IMR-90 (cell line): ENCODE measurements around the gene TTLL9. TPM values are rescaled to one million over a fixed set of nuclear protein-coding genes. Genes with fewer than 3 reads are reported as not detected.

ENCODE experiments used
- microRNA-seq, 2 experiments: library from miRNA; stranded (forward) in 1 of 2; unstranded in 1 of 2; fragments of 10-50 nt in 1 of 2; fragments of <30 nt in 1 of 2; gene quantifications in 1 of 2; microRNA quantifications in 1 of 2; one replicate each; pipeline versions ENCODE3 to v1.1.0; 2013 to 2020; ENCODE audit not compliant: insufficient read depth in 1 of 2, insufficient read length in 1 of 2, unreplicated experiment in 1 of 2
- polyA plus RNA-seq, 3 experiments: library from polyadenylated mRNA; depleted of rRNA; stranded (reverse); fragments of >200 nt; gene quantifications; 2 replicates each; pipeline ENCODE4 v1.2.3, GENCODE V29; 2012; ENCODE audit warnings: low replicate concordance in 1 of 3
- small RNA-seq, 5 experiments: library from RNA; depleted of rRNA; stranded (forward); fragments of <200 nt; gene quantifications; one replicate each; pipeline ENCODE3, GENCODE V24; 2012
- total RNA-seq: library from RNA; depleted of rRNA; stranded (reverse); fragments of >200 nt; gene quantifications from 2 replicates; pipeline ENCODE4 v1.2.3, GENCODE V29; 2012; rRNA removed

The TTLL9 gene
- total and polyA plus RNA-seq, 2 of the 4 experiments (the other 2 are of a cell fraction) = not detected

Small RNA genes within 50 kb of the gene (microRNA-seq; reads per million reads assigned to microRNA genes)
- gene RNU1-94P (ENCODE audit: insufficient read depth, insufficient read length) = not detected

Small RNA genes within 50 kb of the gene (small RNA-seq; reads per million reads assigned to genes)
- 0.08 to 11.4 (median 0.51) reads per million in 5 experiments for gene RNU1-94P

Other genes with a start within 250 kb of the TTLL9 start
- not detected in 2 replicates for gene COX4I2, start 232.7 kb upstream of the TTLL9 start, total RNA-seq
- not detected in 2 replicates for gene COX4I2, start 232.7 kb upstream of the TTLL9 start, polyA plus RNA-seq (2012; rRNA removed)
- gene BCL2L1, start 147.8 kb upstream of the TTLL9 start, total RNA-seq = 41.9 and 45.5 TPM in 2 replicates
- gene BCL2L1, start 147.8 kb upstream of the TTLL9 start, polyA plus RNA-seq (2012; rRNA removed) = 40.2 and 41.9 TPM in 2 replicates
- gene TPX2, start 131.3 kb upstream of the TTLL9 start, total RNA-seq = 72.2 and 82.2 TPM in 2 replicates
- 27.6 and 28.5 TPM in 2 replicates for gene TPX2, start 131.3 kb upstream of the TTLL9 start, polyA plus RNA-seq (2012; rRNA removed)
- 0.18 and 0.28 TPM in 2 replicates for gene MYLK2, start 51.3 kb upstream of the TTLL9 start, total RNA-seq
- 0.19 and 0.27 TPM in 2 replicates for gene MYLK2, start 51.3 kb upstream of the TTLL9 start, polyA plus RNA-seq (2012; rRNA removed)
- not detected in 2 replicates for gene FOXS1, start 25.0 kb upstream of the TTLL9 start, total RNA-seq
- not detected in 2 replicates for gene FOXS1, start 25.0 kb upstream of the TTLL9 start, polyA plus RNA-seq (2012; rRNA removed)
- not detected in 2 replicates for gene DUSP15, start 107 bp upstream of the TTLL9 start, total RNA-seq
- not detected in 2 replicates for gene DUSP15, start 107 bp upstream of the TTLL9 start, polyA plus RNA-seq (2012; rRNA removed)
- 5.0 and 5.8 TPM in 2 replicates for gene PDRG1, start 81.4 kb downstream of the TTLL9 start, total RNA-seq
- 15.7 and 16.0 TPM in 2 replicates for gene PDRG1, start 81.4 kb downstream of the TTLL9 start, polyA plus RNA-seq (2012; rRNA removed)
- gene XKR7, start 97.5 kb downstream of the TTLL9 start, total RNA-seq = not detected in 2 replicates
- not detected in 2 replicates for gene XKR7, start 97.5 kb downstream of the TTLL9 start, polyA plus RNA-seq (2012; rRNA removed)
- gene CCM2L, start 139.8 kb downstream of the TTLL9 start, total RNA-seq = not detected in 2 replicates
- not detected in 2 replicates for gene CCM2L, start 139.8 kb downstream of the TTLL9 start, polyA plus RNA-seq (2012; rRNA removed)
- not detected in 2 replicates for gene HCK, start 181.6 kb downstream of the TTLL9 start, total RNA-seq
- not detected in 2 replicates for gene HCK, start 181.6 kb downstream of the TTLL9 start, polyA plus RNA-seq (2012; rRNA removed)
- 31.1 and 35.3 TPM in 2 replicates for gene TM9SF4, start 239.1 kb downstream of the TTLL9 start, total RNA-seq
- gene TM9SF4, start 239.1 kb downstream of the TTLL9 start, polyA plus RNA-seq (2012; rRNA removed) = 59.1 and 62.0 TPM in 2 replicates